Measurements from ENCODE around the gene LRRK1.

DNA sequence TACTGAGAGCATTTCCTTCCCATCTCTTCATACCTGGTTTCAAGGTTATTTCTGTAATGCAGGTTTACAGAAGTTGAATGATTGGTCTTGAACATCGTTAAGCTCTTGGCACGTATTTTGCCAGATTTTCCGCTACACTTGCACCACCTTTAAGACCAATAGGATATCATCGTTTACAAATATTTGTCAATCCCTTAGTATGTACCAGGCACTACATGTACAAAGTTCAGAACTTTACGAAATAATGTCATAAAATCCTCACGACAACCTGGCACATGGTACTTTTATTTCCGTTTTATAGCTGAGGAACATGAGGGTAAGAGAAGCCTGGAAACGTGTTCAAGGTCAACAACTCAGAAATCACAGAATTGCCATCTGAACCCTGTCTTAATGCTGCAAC lies 6.3 kb downstream of the LRRK1 start:
- TF ChIP-seq CTCF (IDR thresholded peaks at IDR 0.05) (no peak), POLR2A (IDR thresholded peaks at IDR 0.05) (no peak)
